ENCODE results near the gene ZNF652.
A peak's percentile ranks its signal among the peaks of the same experiment; 100 is the strongest.

Gene ZNF652

GRCh38 chr17:49356320-49356719, 5.7 kb downstream of the ZNF652 start:
- no peak for DNase-seq

GRCh38 chr17:49353607-49354006, 8.4 kb downstream of the ZNF652 start:
- DNase-seq = no peak

GRCh38 chr17:49352587-49353154, 9.4 kb downstream of the ZNF652 start:
- DNase-seq = no peak

GRCh38 chr17:49351572-49352140, 10.4 kb downstream of the ZNF652 start:
- DNase-seq = no peak

- peak; percentile 66 for DNase-seq
Observed at GRCh38 chr17:49349541-49349940, 12.5 kb downstream of the ZNF652 start.

- no peak for DNase-seq
Observed at GRCh38 chr17:49344914-49345313, 17.1 kb downstream of the ZNF652 start.

GRCh38 chr17:49343273-49343672, 18.8 kb downstream of the ZNF652 start:
- DNase-seq = no peak

GRCh38 chr17:49342575-49342936, 19.5 kb downstream of the ZNF652 start:
- no peak for DNase-seq

- no peak for DNase-seq
Observed at GRCh38 chr17:49341356-49341755, 20.7 kb downstream of the ZNF652 start.

- DNase-seq = no peak
Observed at GRCh38 chr17:49339354-49339753, 22.7 kb downstream of the ZNF652 start.

- no peak for DNase-seq
Observed at GRCh38 chr17:49338883-49339282, 23.2 kb downstream of the ZNF652 start.

- no peak for DNase-seq
Observed at GRCh38 chr17:49337884-49338283, 24.2 kb downstream of the ZNF652 start.

- no peak for DNase-seq
Observed at GRCh38 chr17:49334744-49335512, 27.1 kb downstream of the ZNF652 start.

- no peak for DNase-seq
Observed at GRCh38 chr17:49333804-49334203, 28.2 kb downstream of the ZNF652 start.

GRCh38 chr17:49327835-49328784, 33.9 kb downstream of the ZNF652 start:
- DNase-seq = no peak

- no peak for DNase-seq
Observed at GRCh38 chr17:49325980-49326379, 36.1 kb downstream of the ZNF652 start.

GRCh38 chr17:49318435-49318965, 43.5 kb downstream of the ZNF652 start:
- DNase-seq = no peak

GRCh38 chr17:49316889-49317675, 45.0 kb downstream of the ZNF652 start:
- DNase-seq = no peak

GRCh38 chr17:49316258-49316570, 45.8 kb downstream of the ZNF652 start:
- DNase-seq = no peak

GRCh38 chr17:49315551-49316257, 46.3 kb downstream of the ZNF652 start:
- peak; percentile 17 for DNase-seq

GRCh38 chr17:49312722-49313121, 49.3 kb downstream of the ZNF652 start:
- no peak for DNase-seq

- no peak for DNase-seq
Observed at GRCh38 chr17:49299996-49300395, 62.1 kb downstream of the ZNF652 start.

Measured in DMS79 treated with DMSO at 0.1 percent for 48 hours (cell line).